ENCODE measurements around the gene CBFA2T2.
"Not testable (repeated sequence)": the region's sequence is repeated elsewhere in the genome, so short reads cannot be mapped to it uniquely, and the experiment has no call there.

The CBFA2T2 gene

GRCh38 chr20:33456916-33457642, 32.8 kb upstream of the CBFA2T2 start:
- not testable (repeated sequence) for H3K9me3 ChIP-seq (ENCODE audit: control insufficient read depth, low read length); H3K4me1 ChIP-seq (ENCODE audit: control insufficient read depth, insufficient read depth, low read length); H3K4me3 ChIP-seq (ENCODE audit: low read length); H3K36me3 ChIP-seq (ENCODE audit: control insufficient read depth, insufficient read depth, low read length, severe bottlenecking); H3K9ac ChIP-seq (ENCODE audit: low read length); H3K27me3 ChIP-seq (replicated peaks; ENCODE audit: control insufficient read depth, insufficient read depth, low read length)
- DNase-seq (ENCODE audit: low read depth), result peak; percentile 89

GRCh38 chr20:33459599-33459998, 30.3 kb upstream of the CBFA2T2 start:
- no peaks in the 10 kb centered on the region for H3K4me1 ChIP-seq (ENCODE audit: control insufficient read depth, insufficient read depth, low read length)
- H3K27me3 ChIP-seq (replicated peaks; ENCODE audit: control insufficient read depth, insufficient read depth, low read length), result no peaks in the 10 kb centered on the region
- no peak overlapping the region for H3K9ac ChIP-seq (ENCODE audit: low read length)
- H3K4me3 ChIP-seq (ENCODE audit: low read length), result no peak overlapping the region
- no peaks in the 10 kb centered on the region for H3K36me3 ChIP-seq (ENCODE audit: control insufficient read depth, insufficient read depth, low read length, severe bottlenecking)
- H3K9me3 ChIP-seq (ENCODE audit: control insufficient read depth, low read length), result no peaks in the 10 kb centered on the region
- DNase-seq (ENCODE audit: low read depth), result no peak

GRCh38 chr20:33460711-33461110, 29.2 kb upstream of the CBFA2T2 start:
- Histone ChIP-seq H3K27me3 (replicated peaks; ENCODE audit: control insufficient read depth, insufficient read depth, low read length) (peaks cover 3% of the 10 kb centered on the region), H3K9ac (ENCODE audit: low read length) (no peak overlapping the region), H3K36me3 (ENCODE audit: control insufficient read depth, insufficient read depth, low read length, severe bottlenecking) (no peaks in the 10 kb centered on the region), H3K9me3 (ENCODE audit: control insufficient read depth, low read length) (no peaks in the 10 kb centered on the region), H3K4me3 (ENCODE audit: low read length) (no peak overlapping the region), H3K4me1 (ENCODE audit: control insufficient read depth, insufficient read depth, low read length) (no peaks in the 10 kb centered on the region)
- DNase-seq (ENCODE audit: low read depth), result no peak

- Histone ChIP-seq H3K27me3 (replicated peaks; ENCODE audit: control insufficient read depth, insufficient read depth, low read length) (peaks cover 3% of the 10 kb centered on the region), H3K36me3 (ENCODE audit: control insufficient read depth, insufficient read depth, low read length, severe bottlenecking) (no peaks in the 10 kb centered on the region), H3K4me3 (ENCODE audit: low read length) (no peak overlapping the region), H3K9ac (ENCODE audit: low read length) (no peak overlapping the region), H3K9me3 (ENCODE audit: control insufficient read depth, low read length) (no peaks in the 10 kb centered on the region), H3K4me1 (ENCODE audit: control insufficient read depth, insufficient read depth, low read length) (no peaks in the 10 kb centered on the region)
- DNase-seq (ENCODE audit: low read depth), result no peak
These were observed 26.4 kb upstream of the CBFA2T2 start for GRCh38 chr20:33463332-33464101.

- H3K36me3 ChIP-seq (ENCODE audit: control insufficient read depth, insufficient read depth, low read length, severe bottlenecking); H3K9ac ChIP-seq (ENCODE audit: low read length); H3K4me3 ChIP-seq (ENCODE audit: low read length); H3K4me1 ChIP-seq (ENCODE audit: control insufficient read depth, insufficient read depth, low read length); H3K9me3 ChIP-seq (ENCODE audit: control insufficient read depth, low read length); H3K27me3 ChIP-seq (replicated peaks; ENCODE audit: control insufficient read depth, insufficient read depth, low read length); DNase-seq (ENCODE audit: low read depth): not testable (repeated sequence)
These were observed 25.1 kb upstream of the CBFA2T2 start for GRCh38 chr20:33464759-33465158.

- no peak overlapping the region for H3K9ac ChIP-seq (ENCODE audit: low read length)
- no peak for DNase-seq (ENCODE audit: low read depth)
- no peaks in the 10 kb centered on the region for H3K9me3 ChIP-seq (ENCODE audit: control insufficient read depth, low read length)
These were observed 24.2 kb upstream of the CBFA2T2 start for GRCh38 chr20:33465481-33466302.

GRCh38 chr20:33466303-33466646, 23.6 kb upstream of the CBFA2T2 start:
- no peaks in the 10 kb centered on the region for H3K4me1 ChIP-seq (ENCODE audit: control insufficient read depth, insufficient read depth, low read length)
- no peak overlapping the region for H3K9ac ChIP-seq (ENCODE audit: low read length)
- H3K36me3 ChIP-seq (ENCODE audit: control insufficient read depth, insufficient read depth, low read length, severe bottlenecking), result no peaks in the 10 kb centered on the region
- no peaks in the 10 kb centered on the region for H3K9me3 ChIP-seq (ENCODE audit: control insufficient read depth, low read length)
- no peak for DNase-seq (ENCODE audit: low read depth)
- H3K4me3 ChIP-seq (ENCODE audit: low read length), result no peak overlapping the region
- H3K27me3 ChIP-seq (replicated peaks; ENCODE audit: control insufficient read depth, insufficient read depth, low read length), result peaks cover 3% of the 10 kb centered on the region

More at GRCh38 chr20:33465481-33466302, 24.2 kb upstream of the CBFA2T2 start:
- Histone ChIP-seq H3K4me1 (ENCODE audit: control insufficient read depth, insufficient read depth, low read length) (no peaks in the 10 kb centered on the region), H3K4me3 (ENCODE audit: low read length) (no peak overlapping the region), H3K36me3 (ENCODE audit: control insufficient read depth, insufficient read depth, low read length, severe bottlenecking) (no peaks in the 10 kb centered on the region), H3K27me3 (replicated peaks; ENCODE audit: control insufficient read depth, insufficient read depth, low read length) (peaks cover 3% of the 10 kb centered on the region)

- Histone ChIP-seq H3K4me1 (ENCODE audit: control insufficient read depth, insufficient read depth, low read length) (no peaks in the 10 kb centered on the region), H3K36me3 (ENCODE audit: control insufficient read depth, insufficient read depth, low read length, severe bottlenecking) (no peaks in the 10 kb centered on the region), H3K9me3 (ENCODE audit: control insufficient read depth, low read length) (no peaks in the 10 kb centered on the region), H3K9ac (ENCODE audit: low read length) (no peak overlapping the region), H3K4me3 (ENCODE audit: low read length) (no peak overlapping the region), H3K27me3 (replicated peaks; ENCODE audit: control insufficient read depth, insufficient read depth, low read length) (peaks cover 12% of the 10 kb centered on the region)
- DNase-seq (ENCODE audit: low read depth), result no peak
These were observed 19.4 kb upstream of the CBFA2T2 start for GRCh38 chr20:33470457-33470856.

GRCh38 chr20:33470866-33471265, 19.0 kb upstream of the CBFA2T2 start:
- H3K4me3 ChIP-seq (ENCODE audit: low read length), result no peak overlapping the region
- peaks cover 14% of the 10 kb centered on the region for H3K27me3 ChIP-seq (replicated peaks; ENCODE audit: control insufficient read depth, insufficient read depth, low read length)
- DNase-seq (ENCODE audit: low read depth), result no peak
- H3K9ac ChIP-seq (ENCODE audit: low read length), result no peak overlapping the region
- no peaks in the 10 kb centered on the region for H3K4me1 ChIP-seq (ENCODE audit: control insufficient read depth, insufficient read depth, low read length)
- H3K9me3 ChIP-seq (ENCODE audit: control insufficient read depth, low read length), result no peaks in the 10 kb centered on the region
- no peaks in the 10 kb centered on the region for H3K36me3 ChIP-seq (ENCODE audit: control insufficient read depth, insufficient read depth, low read length, severe bottlenecking)

GRCh38 chr20:33472868-33473435, 16.9 kb upstream of the CBFA2T2 start:
- DNase-seq (ENCODE audit: low read depth), result no peak
- Histone ChIP-seq H3K9ac (ENCODE audit: low read length) (no peak overlapping the region), H3K4me3 (ENCODE audit: low read length) (no peak overlapping the region), H3K36me3 (ENCODE audit: control insufficient read depth, insufficient read depth, low read length, severe bottlenecking) (no peaks in the 10 kb centered on the region), H3K9me3 (ENCODE audit: control insufficient read depth, low read length) (no peaks in the 10 kb centered on the region), H3K27me3 (replicated peaks; ENCODE audit: control insufficient read depth, insufficient read depth, low read length) (peaks cover 19% of the 10 kb centered on the region), H3K4me1 (ENCODE audit: control insufficient read depth, insufficient read depth, low read length) (no peaks in the 10 kb centered on the region)

Data from adipocyte (in vitro differentiated cells).